IMR-90 (cell line): ENCODE data around the gene ALKBH1. TPM values are rescaled to one million over a fixed set of nuclear protein-coding genes. Genes with fewer than 3 reads are reported as not detected.

ENCODE experiments used
- ATAC-seq: fragments of 200-7000 bp; cut with Tn5 transposase; 2 replicates; pipeline ENCODE4 v1.9.1; 2020; ENCODE audit warnings: low read depth, mild to moderate bottlenecking, moderate library complexity
- BruUV-seq: library from RNA; stranded (reverse); fragments of 400-500 nt; replicated peaks from 2 replicates; lab custom pipeline; 2021; lab: Mats Ljungman, UMichigan
- CTCF ChIA-PET: fragments of 300-600 bp; formaldehyde crosslinking; extraction: SDS; loops from one replicate; lab custom pipeline; 2021; ENCODE audit warnings: antibody characterized with exemption; lab: Yijun Ruan, JAX
- POLR2A ChIA-PET: fragments of 300-600 bp; sonication (Branson Sonifier 250); formaldehyde crosslinking; loops from one replicate; lab custom pipeline; 2022; ENCODE audit warnings: antibody characterized with exemption; ENCODE audit not compliant: unreplicated experiment; lab: Charles Lee
- DNase-seq: peaks from one replicate; pipeline ENCODE4 v3.0.0; 2013
- H2AFZ ChIP-seq: replicated peaks from 2 replicates; pipeline ENCODE3; 2013; ENCODE audit warnings: low read length, mild to moderate bottlenecking; ENCODE audit not compliant: poor library complexity
- H2AK5ac ChIP-seq: 2 replicates; pipeline ENCODE4 v1.6.1; 2013; ENCODE audit warnings: low read depth, low read length, inconsistent platforms
- H2AK9ac ChIP-seq: replicated peaks from 2 replicates; pipeline ENCODE3; 2013; ENCODE audit warnings: mild to moderate bottlenecking, low read depth, low read length, moderate library complexity; ENCODE audit not compliant: poor library complexity
- H2BK120ac ChIP-seq: 2 replicates; pipeline ENCODE4 v1.6.1; 2013; ENCODE audit warnings: low read depth, low read length, inconsistent platforms
- H2BK15ac ChIP-seq: 3 replicates; pipeline ENCODE4 v1.6.1; 2013; ENCODE audit warnings: low read depth, low read length, inconsistent platforms
- H2BK20ac ChIP-seq: 2 replicates; pipeline ENCODE4 v1.6.1; 2013; ENCODE audit warnings: low read depth, mild to moderate bottlenecking, inconsistent platforms, low read length, moderate library complexity
- H2BK5ac ChIP-seq: 2 replicates; pipeline ENCODE4 v1.6.1; 2013; ENCODE audit warnings: mild to moderate bottlenecking, low read depth, low read length, inconsistent platforms; ENCODE audit not compliant: poor library complexity, severe bottlenecking
- H3K14ac ChIP-seq: replicated peaks from 2 replicates; pipeline ENCODE4 v1.6.1; 2013; ENCODE audit warnings: low read depth, low read length, inconsistent platforms
- H3K18ac ChIP-seq: 2 replicates; pipeline ENCODE4 v1.6.1; 2013; ENCODE audit warnings: low read depth, low read length, control low read depth
- H3K23ac ChIP-seq: 2 replicates; pipeline ENCODE4 v1.6.1; 2013; ENCODE audit warnings: low read depth, low read length, inconsistent platforms
- H3K27ac ChIP-seq: 2 replicates; pipeline ENCODE4 v1.5.1; 2013; ENCODE audit warnings: mild to moderate bottlenecking, control low read depth, low read length; ENCODE audit not compliant: insufficient read depth
- H3K27me3 ChIP-seq: 2 replicates; pipeline ENCODE4 v1.6.1; 2013; ENCODE audit warnings: low read length; ENCODE audit not compliant: control insufficient read depth, insufficient read depth
- H3K36me3 ChIP-seq: 2 replicates; pipeline ENCODE4 v1.6.1; 2013; ENCODE audit warnings: low read length, mixed read lengths; ENCODE audit not compliant: control insufficient read depth, insufficient read depth
- H3K4ac ChIP-seq: 2 replicates; pipeline ENCODE4 v1.6.1; 2013; ENCODE audit warnings: low read depth, low read length, inconsistent platforms
- H3K4me1 ChIP-seq: 2 replicates; pipeline ENCODE4 v1.6.1; 2013; ENCODE audit warnings: low read length, mixed read lengths; ENCODE audit not compliant: control insufficient read depth, insufficient read depth
- H3K4me2 ChIP-seq: 2 replicates; pipeline ENCODE4 v1.6.1; 2013; ENCODE audit warnings: low read depth, mild to moderate bottlenecking, control low read depth, low read length, moderate library complexity
- H3K4me3 ChIP-seq: 2 replicates; pipeline ENCODE4 v1.5.1; 2013; ENCODE audit warnings: low read depth, mild to moderate bottlenecking, control low read depth, low read length, moderate library complexity; ENCODE audit not compliant: insufficient read depth
- H3K56ac ChIP-seq: 2 replicates; pipeline ENCODE4 v1.6.1; 2013; ENCODE audit warnings: low read length, inconsistent platforms; ENCODE audit not compliant: insufficient read depth; ENCODE audit errors: extremely low read depth
- H3K79me1 ChIP-seq, 2 experiments: 2 replicates each; pipeline ENCODE4 v1.6.1; 2013; ENCODE audit warnings: low read length in 2 of 2, inconsistent platforms in 1 of 2, low read depth in 1 of 2
- H3K9ac ChIP-seq: 2 replicates; pipeline ENCODE4 v1.6.1; 2013; ENCODE audit warnings: low read depth, low read length, control low read depth
- H3K9me1 ChIP-seq: 2 replicates; pipeline ENCODE4 v1.6.1; 2013; ENCODE audit warnings: low read length, inconsistent platforms; ENCODE audit not compliant: insufficient read depth
- H3K9me3 ChIP-seq: 2 replicates; pipeline ENCODE4 v1.6.1; 2013; ENCODE audit warnings: low read length; ENCODE audit not compliant: control insufficient read depth, insufficient read depth
- H4K20me1 ChIP-seq: 2 replicates; pipeline ENCODE4 v1.6.1; 2013; ENCODE audit warnings: low read length, inconsistent platforms; ENCODE audit not compliant: insufficient read depth
- H4K5ac ChIP-seq: 2 replicates; pipeline ENCODE4 v1.6.1; 2013; ENCODE audit warnings: mild to moderate bottlenecking, low read depth, low read length, control low read depth
- H4K8ac ChIP-seq, 2 experiments: 2 replicates each; pipeline ENCODE4 v1.6.1; 2013; ENCODE audit warnings: low read depth in 2 of 2, low read length in 2 of 2, control low read depth in 1 of 2, inconsistent platforms in 1 of 2
- H4K91ac ChIP-seq: 2 replicates; pipeline ENCODE4 v1.6.1; 2013; ENCODE audit warnings: low read depth, low read length, inconsistent platforms; ENCODE audit not compliant: insufficient read depth
- CHD1 ChIP-seq: IDR thresholded peaks from 2 replicates; pipeline ENCODE4 v1.6.1; 2012; ENCODE audit warnings: low read depth, low read length, improper control_type of control experiment
- FOS ChIP-seq: fragments of 150-350 bp; IDR thresholded peaks from 2 replicates; pipeline ENCODE4 v1.6.1; 2016; ENCODE audit warnings: low read depth, low read length
- MAZ ChIP-seq: IDR thresholded peaks from 2 replicates; pipeline ENCODE4 v1.6.1; 2012; ENCODE audit warnings: low read depth, mild to moderate bottlenecking, low read length, improper control_type of control experiment, moderate library complexity, borderline replicate concordance
- NFE2L2 ChIP-seq: fragments of 150-350 bp; IDR thresholded peaks from 2 replicates; pipeline ENCODE4 v1.6.1; 2016; ENCODE audit warnings: low read depth, mild to moderate bottlenecking, low read length
- POLR2A ChIP-seq: IDR thresholded peaks from 2 replicates; pipeline ENCODE4 v1.6.1; 2012; ENCODE audit warnings: mild to moderate bottlenecking, low read depth, low read length
- RAD21 ChIP-seq: IDR thresholded peaks from 2 replicates; pipeline ENCODE4 v1.6.1; 2012; ENCODE audit warnings: low read length, improper control_type of control experiment
- RCOR1 ChIP-seq: IDR thresholded peaks from 2 replicates; pipeline ENCODE4 v1.6.1; 2012; ENCODE audit warnings: mild to moderate bottlenecking, low read length, improper control_type of control experiment; ENCODE audit not compliant: insufficient replicate concordance
- RFX5 ChIP-seq: IDR thresholded peaks from 2 replicates; pipeline ENCODE4 v1.8.0; 2012; ENCODE audit warnings: low read depth, mild to moderate bottlenecking, low read length, moderate library complexity
- SMC3 ChIP-seq: fragments of 150-350 bp; IDR thresholded peaks from 2 replicates; pipeline ENCODE4 v1.6.1; 2016; ENCODE audit warnings: low read depth, mild to moderate bottlenecking, antibody characterized with exemption, low read length, moderate library complexity
- WGBS, 2 experiments: methylation state at CpG; one replicate each; pipeline versions ENCODE4 v1.1.5 to v1.1.7; 2013; ENCODE audit warnings: missing lambda C conversion rate in 2 of 2; ENCODE audit not compliant: insufficient read length in 1 of 2; ENCODE audit errors: extremely low coverage in 2 of 2; 5-methylcytosine and 5-hydroxymethylcytosine counted together
- dilution Hi-C: fragments of 300-500 bp; cut with HindIII; formaldehyde crosslinking; loops from one replicate; pipeline ENCODE4 v1.14.3; 2018; ENCODE audit warnings: low sequenced_read_pairs; ENCODE audit not compliant: unreplicated experiment
- in situ Hi-C: fragments of 300-500 bp; cut with MboI; formaldehyde crosslinking; loops from 3 replicates; pipeline ENCODE4 v1.14.3; 2019; ENCODE audit warnings: low sequenced_read_pairs, inconsistent platforms, mixed read lengths
- intact Hi-C: fragments of 100-400 bp; cut with micrococcal nuclease; formaldehyde crosslinking; loops from 2 replicates; pipeline ENCODE4 v1.10.0; 2022
- polyA plus RNA-seq, 3 experiments: library from polyadenylated mRNA; depleted of rRNA; stranded (reverse); fragments of >200 nt; gene quantifications; 2 replicates each; pipeline ENCODE4 v1.2.3, GENCODE V29; 2012; ENCODE audit warnings: low replicate concordance in 1 of 3
- total RNA-seq: library from RNA; depleted of rRNA; stranded (reverse); fragments of >200 nt; gene quantifications from 2 replicates; pipeline ENCODE4 v1.2.3, GENCODE V29; 2012
- TF ChIP-seq, protein P1 (sequence below): conservative IDR thresholded peaks from 2 replicates; pipeline ENCODE4 v1.5.1; 2012; ENCODE audit warnings: mild to moderate bottlenecking, low read depth, low read length, improper control_type of control experiment
- TF ChIP-seq, protein P2 (sequence below): fragments of 150-350 bp; IDR thresholded peaks from 2 replicates; pipeline ENCODE4 v1.6.1; 2016; ENCODE audit warnings: low read depth, mild to moderate bottlenecking, low read length, moderate library complexity, borderline replicate concordance

The ALKBH1 gene
- total and polyA plus RNA-seq, 2 of the 4 experiments (the other 2 are of a cell fraction): 10.0 to 10.8 TPM

DNA sequence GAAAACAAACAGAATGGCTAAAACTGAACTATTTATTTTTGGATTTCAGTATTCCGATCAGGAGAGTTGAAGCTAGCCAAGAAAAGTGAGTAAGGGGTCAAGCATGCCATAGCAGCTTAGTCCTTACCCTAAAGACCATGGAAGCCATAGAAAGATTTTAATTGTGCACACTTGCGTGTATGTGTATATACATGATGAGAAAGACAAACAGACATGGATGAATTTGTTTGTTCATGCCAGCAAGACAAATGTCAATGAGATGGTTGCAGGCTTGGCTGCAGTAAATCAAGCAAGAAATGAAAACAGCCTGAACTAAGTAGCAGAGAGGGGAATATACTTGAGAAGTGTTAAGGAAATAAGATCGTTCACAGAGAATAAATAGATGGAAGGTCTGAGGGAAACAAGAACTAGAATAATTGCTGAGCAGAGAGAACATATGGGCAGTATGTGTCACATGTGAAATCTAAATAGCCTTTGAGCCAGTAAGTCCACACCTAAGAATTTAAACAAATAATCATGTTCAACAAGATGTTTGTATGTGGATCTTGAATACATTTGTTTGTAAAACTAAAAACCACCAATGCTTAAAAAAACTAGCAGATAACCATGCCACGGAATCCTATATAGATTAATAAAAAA, 38.4 kb upstream of the ALKBH1 start:
- H4K91ac ChIP-seq: no peak overlapping the region
- dilution Hi-C loops: no loop called here
- peaks cover 31% of the 10 kb centered on the region for H3K36me3 ChIP-seq

More for the DNA sequence above, 38.4 kb upstream of the ALKBH1 start:
- H4K8ac ChIP-seq: no peak overlapping the region
- intact Hi-C loops: no loop called here
- no peaks in the 10 kb centered on the region for H3K4me1 ChIP-seq
- H3K23ac ChIP-seq: no peak overlapping the region
- no peak overlapping the region for H3K18ac ChIP-seq
- no peak overlapping the region for H3K4me3 ChIP-seq
- H4K5ac ChIP-seq: no peak overlapping the region
- no peak overlapping the region for H3K9ac ChIP-seq
- no peak overlapping the region for H2AFZ ChIP-seq
- no peak overlapping the region for H2AK9ac ChIP-seq
- peaks cover 21 to 27% of the 10 kb centered on the region in 2 experiments; a peak in 3 of 4 replicates for H3K79me1 ChIP-seq
- no peaks in the 10 kb centered on the region; the same call in 1 of the 2 replicates for H3K9me1 ChIP-seq
- ATAC-seq (no peak; the same call in 1 of the 2 replicates), DNase-seq (no peak)
- H4K20me1 ChIP-seq: peaks cover 6% of the 10 kb centered on the region; the same call in 1 of the 2 replicates
- no peaks in the 10 kb centered on the region for H3K9me3 ChIP-seq
- no peak overlapping the region for H3K56ac ChIP-seq
- no peak overlapping the region for H2BK5ac ChIP-seq
- 86% methylated on average over 1 of the region's 4 CpGs; no CpG with 5 or more reads in 1 of the 2 experiments for WGBS, 2 experiments
- H3K27me3 ChIP-seq: no peaks in the 10 kb centered on the region
- H3K14ac ChIP-seq: no peak overlapping the region
- in situ Hi-C loops: no loop called here
- no peak overlapping the region for H2AK5ac ChIP-seq
- no peak for TF ChIP-seq SMC3
- TF ChIP-seq POLR2A: no peak
- TF ChIP-seq MAZ: no peak
- TF ChIP-seq, protein P1, sequence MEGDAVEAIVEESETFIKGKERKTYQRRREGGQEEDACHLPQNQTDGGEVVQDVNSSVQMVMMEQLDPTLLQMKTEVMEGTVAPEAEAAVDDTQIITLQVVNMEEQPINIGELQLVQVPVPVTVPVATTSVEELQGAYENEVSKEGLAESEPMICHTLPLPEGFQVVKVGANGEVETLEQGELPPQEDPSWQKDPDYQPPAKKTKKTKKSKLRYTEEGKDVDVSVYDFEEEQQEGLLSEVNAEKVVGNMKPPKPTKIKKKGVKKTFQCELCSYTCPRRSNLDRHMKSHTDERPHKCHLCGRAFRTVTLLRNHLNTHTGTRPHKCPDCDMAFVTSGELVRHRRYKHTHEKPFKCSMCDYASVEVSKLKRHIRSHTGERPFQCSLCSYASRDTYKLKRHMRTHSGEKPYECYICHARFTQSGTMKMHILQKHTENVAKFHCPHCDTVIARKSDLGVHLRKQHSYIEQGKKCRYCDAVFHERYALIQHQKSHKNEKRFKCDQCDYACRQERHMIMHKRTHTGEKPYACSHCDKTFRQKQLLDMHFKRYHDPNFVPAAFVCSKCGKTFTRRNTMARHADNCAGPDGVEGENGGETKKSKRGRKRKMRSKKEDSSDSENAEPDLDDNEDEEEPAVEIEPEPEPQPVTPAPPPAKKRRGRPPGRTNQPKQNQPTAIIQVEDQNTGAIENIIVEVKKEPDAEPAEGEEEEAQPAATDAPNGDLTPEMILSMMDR: no peak
- TF ChIP-seq, protein P2, sequence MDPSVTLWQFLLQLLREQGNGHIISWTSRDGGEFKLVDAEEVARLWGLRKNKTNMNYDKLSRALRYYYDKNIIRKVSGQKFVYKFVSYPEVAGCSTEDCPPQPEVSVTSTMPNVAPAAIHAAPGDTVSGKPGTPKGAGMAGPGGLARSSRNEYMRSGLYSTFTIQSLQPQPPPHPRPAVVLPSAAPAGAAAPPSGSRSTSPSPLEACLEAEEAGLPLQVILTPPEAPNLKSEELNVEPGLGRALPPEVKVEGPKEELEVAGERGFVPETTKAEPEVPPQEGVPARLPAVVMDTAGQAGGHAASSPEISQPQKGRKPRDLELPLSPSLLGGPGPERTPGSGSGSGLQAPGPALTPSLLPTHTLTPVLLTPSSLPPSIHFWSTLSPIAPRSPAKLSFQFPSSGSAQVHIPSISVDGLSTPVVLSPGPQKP: no peak
- TF ChIP-seq FOS: no peak
- TF ChIP-seq NFE2L2: no peak
- no peak for TF ChIP-seq RFX5
- TF ChIP-seq RCOR1: no peak
- TF ChIP-seq RAD21: no peak
- TF ChIP-seq CHD1: no peak
- H3K27ac ChIP-seq: no peak overlapping the region
- no peak overlapping the region for H2BK120ac ChIP-seq
- no peak overlapping the region for H2BK15ac ChIP-seq
- no peak overlapping the region for H3K4ac ChIP-seq
- no peak overlapping the region for H2BK20ac ChIP-seq
- POLR2A ChIA-PET: no interaction called here
- no peak overlapping the region for H3K4me2 ChIP-seq
- no TSS peak for BruUV-seq
- CTCF ChIA-PET: no interaction called here
